Measurements from ENCODE around the gene BSND. TPM values are rescaled to one million over a fixed set of nuclear protein-coding genes. Genes with fewer than 3 reads are reported as not detected.

Gene BSND
- total RNA-seq, 1 donor: not detected

- no peak overlapping the region for H3K4me3 ChIP-seq (ENCODE audit: low read depth, low read length)
- no peak for DNase-seq (ENCODE audit: low read depth)
- TF ChIP-seq CTCF (IDR thresholded peaks at IDR 0.05; ENCODE audit: insufficient read depth, low read length): no peak
These were observed 12.7 kb upstream of the BSND start for GRCh38 chr1:54986025-54986424.

- no peak for TF ChIP-seq CTCF (IDR thresholded peaks at IDR 0.05; ENCODE audit: insufficient read depth, low read length)
- DNase-seq (ENCODE audit: low read depth): no peak
- no peak overlapping the region for H3K4me3 ChIP-seq (ENCODE audit: low read depth, low read length)
These were observed 12.2 kb upstream of the BSND start for GRCh38 chr1:54986533-54986932.

DNA sequence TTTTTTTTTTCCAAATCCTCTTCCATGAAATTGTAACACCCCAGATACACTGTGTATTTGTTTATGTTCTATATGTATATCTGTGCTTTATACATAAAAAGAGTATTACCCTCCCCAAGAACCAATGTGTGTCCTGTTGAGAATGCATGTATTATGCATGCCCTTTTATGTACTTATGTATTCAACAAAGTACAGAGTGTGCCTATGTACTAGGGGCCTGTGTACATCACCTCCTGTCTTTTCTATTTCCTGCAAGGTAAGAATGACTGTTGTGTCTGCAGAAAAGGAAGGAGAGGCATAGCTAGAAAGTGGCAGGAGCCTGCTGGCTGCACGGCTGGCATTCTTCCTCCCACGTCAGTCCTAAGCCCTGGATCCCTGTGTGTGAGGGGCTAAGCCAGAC is 11.3 kb upstream of the BSND start:
- TF ChIP-seq CTCF (IDR thresholded peaks at IDR 0.05; ENCODE audit: insufficient read depth, low read length): no peak
- H3K4me3 ChIP-seq (ENCODE audit: low read depth, low read length): no peak overlapping the region
- DNase-seq (ENCODE audit: low read depth): no peak

DNA sequence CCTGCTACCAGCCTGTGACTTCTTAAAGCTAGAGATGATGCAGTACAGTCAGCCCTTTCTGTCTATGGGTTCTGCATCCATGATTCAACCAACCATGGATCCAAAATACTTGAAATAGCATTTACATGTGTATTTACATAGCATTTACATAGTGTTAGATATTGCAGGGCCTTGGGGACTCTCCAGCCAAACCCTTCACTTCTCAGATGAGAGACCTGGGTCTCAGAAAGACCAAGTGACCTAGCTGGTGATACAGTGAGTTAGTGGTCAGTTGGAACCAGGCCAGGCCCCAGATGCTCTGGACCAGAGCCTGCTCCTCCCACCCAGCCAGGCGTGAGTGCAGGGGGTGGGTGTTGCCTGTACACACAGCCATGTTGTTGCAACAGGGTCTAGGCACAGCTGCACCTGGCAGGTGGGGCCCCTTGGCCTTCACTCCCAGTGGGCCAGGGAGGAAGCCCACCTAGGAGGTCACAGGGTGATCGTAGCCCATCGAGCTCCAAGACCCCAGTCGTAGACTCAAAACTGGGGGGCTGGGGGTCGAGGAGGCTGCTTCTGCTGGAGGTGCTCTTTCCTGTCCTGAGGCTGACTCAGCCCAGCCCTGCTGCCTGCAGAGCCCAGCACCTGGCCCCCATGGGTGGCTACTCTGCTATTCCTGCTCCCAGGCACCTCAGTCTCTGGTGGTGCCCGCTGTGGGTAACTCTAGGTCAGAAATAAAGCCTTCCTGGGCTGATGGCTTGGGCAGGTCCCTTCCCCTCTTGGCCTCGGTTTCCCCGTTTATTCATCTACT is 10.6 kb upstream of the BSND start:
- TF ChIP-seq CTCF (IDR thresholded peaks at IDR 0.05; ENCODE audit: insufficient read depth, low read length): no peak
- H3K4me3 ChIP-seq (ENCODE audit: low read depth, low read length): no peak overlapping the region
- peak; percentile 43 for DNase-seq (ENCODE audit: low read depth)

- DNase-seq (ENCODE audit: low read depth): no peak
- no peak for TF ChIP-seq CTCF (IDR thresholded peaks at IDR 0.05; ENCODE audit: insufficient read depth, low read length)
- H3K4me3 ChIP-seq (ENCODE audit: low read depth, low read length): no peak overlapping the region
These were observed 9.8 kb upstream of the BSND start for GRCh38 chr1:54988975-54989374.

- no peak overlapping the region for H3K4me3 ChIP-seq (ENCODE audit: low read depth, low read length)
- TF ChIP-seq CTCF (IDR thresholded peaks at IDR 0.05; ENCODE audit: insufficient read depth, low read length): no peak
These were observed 9.3 kb upstream of the BSND start for GRCh38 chr1:54989473-54989872.

More at GRCh38 chr1:54989473-54989872, 9.3 kb upstream of the BSND start:
- DNase-seq (ENCODE audit: low read depth): no peak

All from fibroblast of the aortic adventitia (primary cell).